ENCODE data around the gene CD14.

CD14 gene

GRCh38 chr5:140633021-140633471 lies at the start of gene CD14:
Gene CD14 (minus strand): TSS chr5:140633175. CDS start chr5:140633071, 104 bp downstream.
- Histone ChIP-seq H4K20me1 (ENCODE audit: low read depth, low read length) (no peaks in the 10 kb centered on the region), H2AFZ (ENCODE audit: low read depth, low read length, severe bottlenecking) (peak within 1 kb of the TSS; percentile 40), H3F3A (ENCODE audit: insufficient read depth) (0 out of 2 replicates have a peak, but pooled peaks cover 5% of the 10 kb centered on the region), H3K9me3 (ENCODE audit: insufficient read depth, low read length) (peaks cover 9% of the 10 kb centered on the region; the same call in 1 of the 2 replicates), H3K27ac (ENCODE audit: low read depth, low read length) (no peak within 1 kb of the TSS), H3K9me2 (replicated peaks; ENCODE audit: insufficient read depth, low read length) (no peaks in the 10 kb centered on the region), H3K4me2 (ENCODE audit: low read depth, low read length, poor library complexity, severe bottlenecking) (peak within 1 kb of the TSS; percentile 38), H3K36me3 (ENCODE audit: low read length) (no peaks in the 10 kb centered on the region), H3K4me3 (ENCODE audit: insufficient read depth, low read length, poor library complexity, severe bottlenecking) (no peak within 1 kb of the TSS), H3K27me3 (ENCODE audit: low read length) (no peaks in the 10 kb centered on the region), H3K79me2 (ENCODE audit: insufficient read depth, low read length) (no peaks in the 10 kb centered on the region), H3K9ac (ENCODE audit: low read length) (no peak within 1 kb of the TSS)
- TF ChIP-seq EZH2phosphoT487 (conservative IDR thresholded peaks at IDR 0.05; ENCODE audit: low read length) (no peak), CTCF (IDR thresholded peaks at IDR 0.05; ENCODE audit: insufficient read depth, low read length, poor library complexity, severe bottlenecking) (no peak)

DNA sequence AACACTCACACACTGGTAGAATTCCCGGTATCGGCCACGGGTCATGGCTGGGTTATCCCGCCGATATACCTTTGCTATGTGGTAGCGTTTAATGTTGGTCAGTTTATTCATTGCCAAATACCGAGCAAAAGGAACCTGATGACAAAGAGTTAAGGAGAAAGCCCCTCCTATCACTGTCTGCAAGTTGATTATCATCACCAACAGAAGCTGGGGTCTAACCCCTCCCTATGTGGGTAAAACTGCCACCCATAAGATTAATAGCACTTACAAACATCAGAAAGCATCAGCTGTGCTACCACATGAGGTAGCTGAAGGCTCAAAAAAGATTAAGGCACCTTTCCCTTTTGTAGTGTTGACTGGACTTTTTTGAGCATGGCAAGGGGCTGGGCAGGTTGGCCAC lies 46.0 kb upstream of the CD14 start:
- no peaks in the 10 kb centered on the region for H3K9me2 ChIP-seq (replicated peaks; ENCODE audit: insufficient read depth, low read length)
- H3K27ac ChIP-seq (ENCODE audit: low read depth, low read length): no peak overlapping the region
- no peaks in the 10 kb centered on the region for H3F3A ChIP-seq (ENCODE audit: insufficient read depth)
- no peaks in the 10 kb centered on the region for H3K79me2 ChIP-seq (ENCODE audit: insufficient read depth, low read length)
- no peak overlapping the region for H3K4me3 ChIP-seq (ENCODE audit: insufficient read depth, low read length, poor library complexity, severe bottlenecking)
- no peak overlapping the region for H3K9ac ChIP-seq (ENCODE audit: low read length)
- peaks cover 6% of the 10 kb centered on the region; the same call in 1 of the 2 replicates for H3K36me3 ChIP-seq (ENCODE audit: low read length)
- H3K4me2 ChIP-seq (ENCODE audit: low read depth, low read length, poor library complexity, severe bottlenecking): no peak overlapping the region
- no peaks in the 10 kb centered on the region for H3K27me3 ChIP-seq (ENCODE audit: low read length)
- no peak for TF ChIP-seq CTCF (IDR thresholded peaks at IDR 0.05; ENCODE audit: insufficient read depth, low read length, poor library complexity, severe bottlenecking)
- TF ChIP-seq EZH2phosphoT487 (conservative IDR thresholded peaks at IDR 0.05; ENCODE audit: low read length): no peak
- no peaks in the 10 kb centered on the region for H3K9me3 ChIP-seq (ENCODE audit: insufficient read depth, low read length)
- H2AFZ ChIP-seq (ENCODE audit: low read depth, low read length, severe bottlenecking): no peak overlapping the region
- H4K20me1 ChIP-seq (ENCODE audit: low read depth, low read length): no peaks in the 10 kb centered on the region

DNA sequence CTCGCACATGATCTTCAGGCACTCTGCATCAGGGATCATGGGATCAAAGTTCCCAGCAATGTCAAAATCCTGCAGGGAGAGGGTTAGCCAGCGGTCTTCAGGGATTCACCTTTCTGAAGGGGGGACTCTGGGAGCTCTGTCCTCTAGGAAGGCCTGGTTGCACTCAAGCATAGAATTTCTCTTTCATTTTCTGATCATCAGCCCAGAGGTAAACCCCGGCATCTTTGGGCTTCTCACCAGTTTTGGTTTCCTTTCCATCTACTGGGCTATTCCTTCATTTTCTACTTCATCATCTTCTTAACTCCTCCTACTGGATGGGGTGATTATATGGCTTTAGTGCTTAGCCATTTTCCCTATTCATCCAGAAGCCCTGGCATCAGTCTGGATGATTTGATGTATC lies 45.0 kb upstream of the CD14 start:
- Histone ChIP-seq H3K9ac (ENCODE audit: low read length) (no peak overlapping the region), H3K27ac (ENCODE audit: low read depth, low read length) (no peak overlapping the region), H3K79me2 (ENCODE audit: insufficient read depth, low read length) (no peaks in the 10 kb centered on the region), H2AFZ (ENCODE audit: low read depth, low read length, severe bottlenecking) (no peak overlapping the region), H3K36me3 (ENCODE audit: low read length) (peaks cover 3% of the 10 kb centered on the region; the same call in 1 of the 2 replicates), H3K4me2 (ENCODE audit: low read depth, low read length, poor library complexity, severe bottlenecking) (no peak overlapping the region), H3K27me3 (ENCODE audit: low read length) (no peaks in the 10 kb centered on the region), H3K4me3 (ENCODE audit: insufficient read depth, low read length, poor library complexity, severe bottlenecking) (no peak overlapping the region), H4K20me1 (ENCODE audit: low read depth, low read length) (no peaks in the 10 kb centered on the region), H3F3A (ENCODE audit: insufficient read depth) (no peaks in the 10 kb centered on the region), H3K9me3 (ENCODE audit: insufficient read depth, low read length) (no peaks in the 10 kb centered on the region), H3K9me2 (replicated peaks; ENCODE audit: insufficient read depth, low read length) (no peaks in the 10 kb centered on the region)
- no peak for TF ChIP-seq CTCF (IDR thresholded peaks at IDR 0.05; ENCODE audit: insufficient read depth, low read length, poor library complexity, severe bottlenecking)
